K562 (cell line): ENCODE data around the gene RAD51AP2. TPM values are rescaled to one million over a fixed set of nuclear protein-coding genes. Genes with fewer than 3 reads are reported as not detected.

Experiments used
- CBX5 ChIP-seq: IDR thresholded peaks from 2 replicates; pipeline ENCODE4 v1.6.1; 2014; ENCODE audit warnings: low read depth, borderline replicate concordance
- CCAR2 ChIP-seq: fragments of 200-400 bp; formaldehyde crosslinking; IDR thresholded peaks from 2 replicates; pipeline ENCODE4 v1.6.1; 2017; ENCODE audit warnings: mild to moderate bottlenecking, low read depth, low read length
- GABPA ChIP-seq: fragments of 200-800 bp; sonication (Bioruptor generic); conservative IDR thresholded peaks from 2 replicates; pipeline ENCODE4 v1.6.1; 2016; ENCODE audit warnings: low read depth, missing genetic modification characterization, missing compliant biosample characterization
- NRF1 ChIP-seq, 2 experiments: fragments of 450-650 bp; IDR thresholded peaks in 1 of 2; conservative IDR thresholded peaks in 1 of 2; 2 replicates each; pipeline ENCODE4 v1.6.1; 2014; ENCODE audit warnings: mild to moderate bottlenecking in 2 of 2
- U2AF1 ChIP-seq: fragments of 200-400 bp; formaldehyde crosslinking; optimal IDR thresholded peaks from 2 replicates; pipeline ENCODE3; 2017; ENCODE audit warnings: mild to moderate bottlenecking, low read depth, low read length, moderate library complexity
- ZFP36 ChIP-seq: fragments of 150-350 bp; IDR thresholded peaks from 2 replicates; pipeline ENCODE4 v1.6.1; 2018; ENCODE audit warnings: low read length, low read depth; ENCODE audit not compliant: partially characterized antibody
- polyA plus RNA-seq, 8 experiments: library from polyadenylated mRNA; depleted of rRNA in 4 of 8; stranded (reverse) in 5 of 8; unstranded in 3 of 8; fragments of >200 nt; fragmentation: Nextera tagmentation in 2 of 8; fragmentation: Illumina TruSeq in 1 of 8; extraction: Ambion mirVana in 2 of 8; extraction: Trizol in 1 of 8; gene quantifications; 2 replicates each; pipeline versions ENCODE4 v1.2.1 to v1.2.3, GENCODE V29; 2011 to 2014; ENCODE audit warnings: inconsistent platforms in 1 of 8, missing spikeins in 1 of 8
- total RNA-seq, 7 experiments: library from RNA; depleted of rRNA in 6 of 7; stranded (reverse); fragments of >200 nt in 6 of 7; fragmentation: Illumina TruSeq in 2 of 7; extraction: Trizol in 2 of 7; gene quantifications; 2 replicates each; pipeline versions ENCODE4 v1.2.1 to v1.2.3, GENCODE V29; 2011 to 2021; ENCODE audit warnings: low replicate concordance in 1 of 7
- TF ChIP-seq, protein P1 (sequence below): fragments of 450-650 bp; IDR thresholded peaks from 2 replicates; pipeline ENCODE4 v1.6.1; 2016; ENCODE audit warnings: mild to moderate bottlenecking, moderate library complexity
- TF ChIP-seq, protein P2 (sequence below): fragments of 250-450 bp; sonication (Bioruptor Pico); IDR thresholded peaks from 2 replicates; pipeline ENCODE4 v1.4.0; 2020; ENCODE audit warnings: mild to moderate bottlenecking, moderate library complexity, borderline replicate concordance
- TF ChIP-seq, protein P3 (sequence below): fragments of 250-450 bp; sonication (Bioruptor Pico); IDR thresholded peaks from 2 replicates; pipeline ENCODE4 v1.8.0; 2021; ENCODE audit warnings: moderate library complexity, mild to moderate bottlenecking, inconsistent platforms

The RAD51AP2 gene
- total and polyA plus RNA-seq, 9 of the 15 experiments (the other 6 are each of a cell fraction or from before 2014, with no cell fraction given), result 0.01 to 0.04 (median 0.04) TPM; not detected in 6

DNA sequence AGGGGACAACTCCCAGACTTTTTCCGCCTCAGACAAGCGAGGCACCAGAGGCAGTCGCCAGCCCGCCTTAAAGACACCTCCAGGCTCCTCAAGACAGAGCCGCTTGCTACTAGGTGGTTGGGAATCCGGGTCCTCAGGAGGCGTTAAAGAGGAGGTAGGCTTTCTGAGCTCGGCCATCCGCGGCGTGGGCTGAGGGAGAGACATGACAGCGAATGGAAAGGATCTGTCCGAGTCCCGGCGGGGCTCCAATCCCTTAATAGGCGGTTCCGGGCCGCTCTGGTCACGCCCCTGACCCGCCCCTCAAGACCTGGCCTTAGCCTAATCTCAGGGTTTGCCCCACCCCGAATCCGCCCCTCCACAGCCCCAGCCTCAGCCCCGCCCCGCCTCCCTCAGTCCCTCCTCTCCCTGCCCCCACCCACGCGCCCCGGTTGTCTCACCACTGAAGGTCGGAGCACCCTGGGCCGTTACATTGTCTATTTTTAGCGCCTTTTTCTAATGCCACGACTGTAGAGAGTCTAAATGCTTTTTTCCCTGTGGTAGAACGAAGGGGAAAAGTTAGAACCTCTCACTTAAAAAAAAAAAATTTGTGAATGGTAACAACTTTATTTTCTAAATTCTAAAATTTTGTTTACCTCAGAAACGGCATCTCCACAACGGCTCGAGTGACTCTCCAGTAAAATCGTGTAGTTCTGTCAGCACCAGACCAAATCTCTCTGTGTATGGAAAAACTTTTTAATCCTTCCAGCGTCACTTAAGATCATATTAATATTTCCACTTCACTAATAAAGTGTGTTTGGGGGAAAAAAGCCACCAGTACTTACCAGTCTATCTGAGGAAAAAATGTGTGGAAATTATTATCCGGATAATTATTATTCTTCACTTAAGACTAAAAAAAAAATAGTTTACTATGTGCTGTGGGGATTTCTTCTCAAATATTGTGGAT, at the start of gene RAD51AP2 (continued):
- 0 out of 2 replicates have a peak, but pooled peaks have one; percentile 17 for TF ChIP-seq GABPA (tag)
- TF ChIP-seq NRF1 (conservative IDR thresholded peaks at IDR 0.05 in 1 of 2, IDR thresholded peaks at IDR 0.05 in 1 of 2), result peak in 1 of 2 experiments; percentile 33; a peak in 1 of 4 replicates
- TF ChIP-seq, protein P1, sequence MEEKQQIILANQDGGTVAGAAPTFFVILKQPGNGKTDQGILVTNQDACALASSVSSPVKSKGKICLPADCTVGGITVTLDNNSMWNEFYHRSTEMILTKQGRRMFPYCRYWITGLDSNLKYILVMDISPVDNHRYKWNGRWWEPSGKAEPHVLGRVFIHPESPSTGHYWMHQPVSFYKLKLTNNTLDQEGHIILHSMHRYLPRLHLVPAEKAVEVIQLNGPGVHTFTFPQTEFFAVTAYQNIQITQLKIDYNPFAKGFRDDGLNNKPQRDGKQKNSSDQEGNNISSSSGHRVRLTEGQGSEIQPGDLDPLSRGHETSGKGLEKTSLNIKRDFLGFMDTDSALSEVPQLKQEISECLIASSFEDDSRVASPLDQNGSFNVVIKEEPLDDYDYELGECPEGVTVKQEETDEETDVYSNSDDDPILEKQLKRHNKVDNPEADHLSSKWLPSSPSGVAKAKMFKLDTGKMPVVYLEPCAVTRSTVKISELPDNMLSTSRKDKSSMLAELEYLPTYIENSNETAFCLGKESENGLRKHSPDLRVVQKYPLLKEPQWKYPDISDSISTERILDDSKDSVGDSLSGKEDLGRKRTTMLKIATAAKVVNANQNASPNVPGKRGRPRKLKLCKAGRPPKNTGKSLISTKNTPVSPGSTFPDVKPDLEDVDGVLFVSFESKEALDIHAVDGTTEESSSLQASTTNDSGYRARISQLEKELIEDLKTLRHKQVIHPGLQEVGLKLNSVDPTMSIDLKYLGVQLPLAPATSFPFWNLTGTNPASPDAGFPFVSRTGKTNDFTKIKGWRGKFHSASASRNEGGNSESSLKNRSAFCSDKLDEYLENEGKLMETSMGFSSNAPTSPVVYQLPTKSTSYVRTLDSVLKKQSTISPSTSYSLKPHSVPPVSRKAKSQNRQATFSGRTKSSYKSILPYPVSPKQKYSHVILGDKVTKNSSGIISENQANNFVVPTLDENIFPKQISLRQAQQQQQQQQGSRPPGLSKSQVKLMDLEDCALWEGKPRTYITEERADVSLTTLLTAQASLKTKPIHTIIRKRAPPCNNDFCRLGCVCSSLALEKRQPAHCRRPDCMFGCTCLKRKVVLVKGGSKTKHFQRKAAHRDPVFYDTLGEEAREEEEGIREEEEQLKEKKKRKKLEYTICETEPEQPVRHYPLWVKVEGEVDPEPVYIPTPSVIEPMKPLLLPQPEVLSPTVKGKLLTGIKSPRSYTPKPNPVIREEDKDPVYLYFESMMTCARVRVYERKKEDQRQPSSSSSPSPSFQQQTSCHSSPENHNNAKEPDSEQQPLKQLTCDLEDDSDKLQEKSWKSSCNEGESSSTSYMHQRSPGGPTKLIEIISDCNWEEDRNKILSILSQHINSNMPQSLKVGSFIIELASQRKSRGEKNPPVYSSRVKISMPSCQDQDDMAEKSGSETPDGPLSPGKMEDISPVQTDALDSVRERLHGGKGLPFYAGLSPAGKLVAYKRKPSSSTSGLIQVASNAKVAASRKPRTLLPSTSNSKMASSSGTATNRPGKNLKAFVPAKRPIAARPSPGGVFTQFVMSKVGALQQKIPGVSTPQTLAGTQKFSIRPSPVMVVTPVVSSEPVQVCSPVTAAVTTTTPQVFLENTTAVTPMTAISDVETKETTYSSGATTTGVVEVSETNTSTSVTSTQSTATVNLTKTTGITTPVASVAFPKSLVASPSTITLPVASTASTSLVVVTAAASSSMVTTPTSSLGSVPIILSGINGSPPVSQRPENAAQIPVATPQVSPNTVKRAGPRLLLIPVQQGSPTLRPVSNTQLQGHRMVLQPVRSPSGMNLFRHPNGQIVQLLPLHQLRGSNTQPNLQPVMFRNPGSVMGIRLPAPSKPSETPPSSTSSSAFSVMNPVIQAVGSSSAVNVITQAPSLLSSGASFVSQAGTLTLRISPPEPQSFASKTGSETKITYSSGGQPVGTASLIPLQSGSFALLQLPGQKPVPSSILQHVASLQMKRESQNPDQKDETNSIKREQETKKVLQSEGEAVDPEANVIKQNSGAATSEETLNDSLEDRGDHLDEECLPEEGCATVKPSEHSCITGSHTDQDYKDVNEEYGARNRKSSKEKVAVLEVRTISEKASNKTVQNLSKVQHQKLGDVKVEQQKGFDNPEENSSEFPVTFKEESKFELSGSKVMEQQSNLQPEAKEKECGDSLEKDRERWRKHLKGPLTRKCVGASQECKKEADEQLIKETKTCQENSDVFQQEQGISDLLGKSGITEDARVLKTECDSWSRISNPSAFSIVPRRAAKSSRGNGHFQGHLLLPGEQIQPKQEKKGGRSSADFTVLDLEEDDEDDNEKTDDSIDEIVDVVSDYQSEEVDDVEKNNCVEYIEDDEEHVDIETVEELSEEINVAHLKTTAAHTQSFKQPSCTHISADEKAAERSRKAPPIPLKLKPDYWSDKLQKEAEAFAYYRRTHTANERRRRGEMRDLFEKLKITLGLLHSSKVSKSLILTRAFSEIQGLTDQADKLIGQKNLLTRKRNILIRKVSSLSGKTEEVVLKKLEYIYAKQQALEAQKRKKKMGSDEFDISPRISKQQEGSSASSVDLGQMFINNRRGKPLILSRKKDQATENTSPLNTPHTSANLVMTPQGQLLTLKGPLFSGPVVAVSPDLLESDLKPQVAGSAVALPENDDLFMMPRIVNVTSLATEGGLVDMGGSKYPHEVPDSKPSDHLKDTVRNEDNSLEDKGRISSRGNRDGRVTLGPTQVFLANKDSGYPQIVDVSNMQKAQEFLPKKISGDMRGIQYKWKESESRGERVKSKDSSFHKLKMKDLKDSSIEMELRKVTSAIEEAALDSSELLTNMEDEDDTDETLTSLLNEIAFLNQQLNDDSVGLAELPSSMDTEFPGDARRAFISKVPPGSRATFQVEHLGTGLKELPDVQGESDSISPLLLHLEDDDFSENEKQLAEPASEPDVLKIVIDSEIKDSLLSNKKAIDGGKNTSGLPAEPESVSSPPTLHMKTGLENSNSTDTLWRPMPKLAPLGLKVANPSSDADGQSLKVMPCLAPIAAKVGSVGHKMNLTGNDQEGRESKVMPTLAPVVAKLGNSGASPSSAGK, result peak; percentile 17
- peak; percentile 51 for TF ChIP-seq ZFP36
- no peak for TF ChIP-seq U2AF1
- TF ChIP-seq, protein P2, sequence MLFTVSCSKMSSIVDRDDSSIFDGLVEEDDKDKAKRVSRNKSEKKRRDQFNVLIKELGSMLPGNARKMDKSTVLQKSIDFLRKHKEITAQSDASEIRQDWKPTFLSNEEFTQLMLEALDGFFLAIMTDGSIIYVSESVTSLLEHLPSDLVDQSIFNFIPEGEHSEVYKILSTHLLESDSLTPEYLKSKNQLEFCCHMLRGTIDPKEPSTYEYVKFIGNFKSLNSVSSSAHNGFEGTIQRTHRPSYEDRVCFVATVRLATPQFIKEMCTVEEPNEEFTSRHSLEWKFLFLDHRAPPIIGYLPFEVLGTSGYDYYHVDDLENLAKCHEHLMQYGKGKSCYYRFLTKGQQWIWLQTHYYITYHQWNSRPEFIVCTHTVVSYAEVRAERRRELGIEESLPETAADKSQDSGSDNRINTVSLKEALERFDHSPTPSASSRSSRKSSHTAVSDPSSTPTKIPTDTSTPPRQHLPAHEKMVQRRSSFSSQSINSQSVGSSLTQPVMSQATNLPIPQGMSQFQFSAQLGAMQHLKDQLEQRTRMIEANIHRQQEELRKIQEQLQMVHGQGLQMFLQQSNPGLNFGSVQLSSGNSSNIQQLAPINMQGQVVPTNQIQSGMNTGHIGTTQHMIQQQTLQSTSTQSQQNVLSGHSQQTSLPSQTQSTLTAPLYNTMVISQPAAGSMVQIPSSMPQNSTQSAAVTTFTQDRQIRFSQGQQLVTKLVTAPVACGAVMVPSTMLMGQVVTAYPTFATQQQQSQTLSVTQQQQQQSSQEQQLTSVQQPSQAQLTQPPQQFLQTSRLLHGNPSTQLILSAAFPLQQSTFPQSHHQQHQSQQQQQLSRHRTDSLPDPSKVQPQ, result no peak
- TF ChIP-seq, protein P3, sequence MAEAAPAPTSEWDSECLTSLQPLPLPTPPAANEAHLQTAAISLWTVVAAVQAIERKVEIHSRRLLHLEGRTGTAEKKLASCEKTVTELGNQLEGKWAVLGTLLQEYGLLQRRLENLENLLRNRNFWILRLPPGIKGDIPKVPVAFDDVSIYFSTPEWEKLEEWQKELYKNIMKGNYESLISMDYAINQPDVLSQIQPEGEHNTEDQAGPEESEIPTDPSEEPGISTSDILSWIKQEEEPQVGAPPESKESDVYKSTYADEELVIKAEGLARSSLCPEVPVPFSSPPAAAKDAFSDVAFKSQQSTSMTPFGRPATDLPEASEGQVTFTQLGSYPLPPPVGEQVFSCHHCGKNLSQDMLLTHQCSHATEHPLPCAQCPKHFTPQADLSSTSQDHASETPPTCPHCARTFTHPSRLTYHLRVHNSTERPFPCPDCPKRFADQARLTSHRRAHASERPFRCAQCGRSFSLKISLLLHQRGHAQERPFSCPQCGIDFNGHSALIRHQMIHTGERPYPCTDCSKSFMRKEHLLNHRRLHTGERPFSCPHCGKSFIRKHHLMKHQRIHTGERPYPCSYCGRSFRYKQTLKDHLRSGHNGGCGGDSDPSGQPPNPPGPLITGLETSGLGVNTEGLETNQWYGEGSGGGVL, result no peak
- TF ChIP-seq CCAR2, result no peak
- TF ChIP-seq CBX5, result no peak
